LNCaP clone FGC (cell line): Measurements from ENCODE around the gene KCTD13.
"Not testable (repeated sequence)": the region's sequence is repeated elsewhere in the genome, so short reads cannot be mapped to it uniquely, and the experiment has no call there.

ENCODE experiments used
- DNase-seq: peaks from one replicate; pipeline ENCODE4 v3.0.0-alpha.2; 2011; ENCODE audit warnings: low read depth
- H3K4me3 ChIP-seq: 2 replicates; pipeline ENCODE4 v1.5.1; 2011; ENCODE audit warnings: mild to moderate bottlenecking, low read depth, low read length, control low read depth
- CTCF ChIP-seq: IDR thresholded peaks from 2 replicates; pipeline ENCODE4 v1.5.1; 2012; ENCODE audit warnings: mild to moderate bottlenecking; ENCODE audit not compliant: control insufficient read depth, insufficient read depth; ENCODE audit errors: extremely low read depth

Gene KCTD13

DNA sequence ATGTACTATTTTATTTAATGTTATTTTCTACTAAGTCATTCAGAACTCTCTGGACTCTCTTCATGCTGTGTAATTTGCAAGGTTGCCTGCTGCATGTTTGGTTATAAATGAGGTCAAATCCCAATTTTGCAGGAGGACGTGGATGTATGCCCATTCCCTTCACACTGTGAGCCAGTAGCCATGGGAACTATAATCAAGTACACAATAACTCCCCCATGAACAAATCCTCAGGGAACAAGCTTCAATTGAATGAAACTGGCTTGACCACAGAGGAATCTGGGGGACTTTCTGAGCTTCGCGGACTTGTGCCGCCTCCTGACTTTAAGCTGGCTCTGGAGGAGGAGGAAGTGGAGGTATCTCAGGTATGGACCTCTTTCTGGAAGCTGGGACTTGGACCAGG is 14.6 kb upstream of the KCTD13 start:
- DNase-seq, result no peak
- no peak overlapping the region for H3K4me3 ChIP-seq
- TF ChIP-seq CTCF, result no peak

DNA sequence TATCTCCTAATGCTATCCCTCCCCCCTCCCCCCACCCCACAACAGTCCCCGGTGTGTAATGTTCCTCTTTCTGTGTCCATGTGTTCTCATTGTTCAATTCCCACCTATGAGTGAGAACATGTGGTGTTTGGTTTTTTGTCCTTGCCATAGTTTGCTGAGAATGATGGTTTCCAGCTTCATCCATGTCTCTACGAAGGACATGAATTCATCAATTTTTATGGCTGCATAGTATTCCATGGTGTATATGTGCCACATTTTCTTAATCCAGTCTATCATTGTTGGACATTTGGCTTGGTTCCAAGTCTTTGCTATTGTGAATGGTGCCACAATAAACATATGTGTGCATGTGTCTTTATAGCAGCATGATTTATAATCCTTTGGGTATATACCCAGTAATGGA is 5.7 kb upstream of the KCTD13 start:
- H3K4me3 ChIP-seq, DNase-seq: not testable (repeated sequence)

- TF ChIP-seq CTCF, result no peak
- peak overlapping the region; percentile 90 for H3K4me3 ChIP-seq
- DNase-seq, result no peak
Measured at GRCh38 chr16:29927070-29927905, 1.3 kb upstream of the KCTD13 start.

DNA sequence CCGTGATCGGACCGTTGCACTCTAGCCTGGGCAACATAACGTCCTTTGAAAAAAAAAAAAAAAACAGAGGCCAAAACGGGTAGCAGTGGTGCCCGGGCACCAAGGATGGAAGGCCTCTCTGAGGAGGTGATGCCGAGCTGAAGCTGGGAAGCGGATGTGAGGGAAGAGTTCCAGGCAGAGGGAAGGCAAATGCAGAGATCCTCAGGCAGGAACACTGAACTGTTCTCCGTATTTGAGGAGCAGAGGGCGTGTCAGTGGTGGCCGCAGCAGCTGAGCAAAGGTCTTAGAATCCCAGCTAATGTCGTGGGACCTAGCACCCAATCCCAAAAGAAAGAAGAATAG is 656 bp upstream of the KCTD13 start:
- no peak for DNase-seq
- H3K4me3 ChIP-seq, result peak overlapping the region; percentile 90
- TF ChIP-seq CTCF, result no peak

- TF ChIP-seq CTCF, result no peak
- H3K4me3 ChIP-seq, result peak overlapping the region; percentile 90
- DNase-seq, result no peak
Measured at GRCh38 chr16:29925105-29925756, 795 bp downstream of the KCTD13 start.

DNA sequence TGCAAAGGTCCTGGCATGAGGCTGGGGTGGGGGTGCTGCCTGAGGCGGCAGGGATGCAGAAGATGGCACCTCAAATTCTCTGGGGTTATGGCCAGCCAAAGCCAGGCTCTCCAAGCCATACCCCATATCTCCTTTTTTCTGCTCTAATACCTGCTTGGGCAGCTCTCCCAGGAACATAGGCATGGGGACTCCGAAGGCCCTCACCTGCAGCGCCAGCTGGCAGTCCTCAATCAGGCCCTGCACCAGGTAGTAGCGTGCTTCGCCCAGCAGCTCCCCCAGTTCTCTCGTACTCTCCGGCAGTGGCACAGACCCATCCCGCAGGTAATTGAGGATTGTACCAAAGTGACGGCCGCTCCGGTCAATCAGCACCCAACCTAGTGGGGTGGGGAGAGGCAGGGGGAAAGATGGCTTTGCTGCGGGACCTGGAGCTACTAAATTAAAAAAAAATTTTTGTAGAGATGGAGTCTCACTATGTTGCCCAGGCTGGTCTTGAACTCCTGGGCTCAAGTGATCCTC is 3.0 kb downstream of the KCTD13 start:
- DNase-seq, result no peak
- H3K4me3 ChIP-seq, result no peak overlapping the region
- TF ChIP-seq CTCF, result no peak

DNA sequence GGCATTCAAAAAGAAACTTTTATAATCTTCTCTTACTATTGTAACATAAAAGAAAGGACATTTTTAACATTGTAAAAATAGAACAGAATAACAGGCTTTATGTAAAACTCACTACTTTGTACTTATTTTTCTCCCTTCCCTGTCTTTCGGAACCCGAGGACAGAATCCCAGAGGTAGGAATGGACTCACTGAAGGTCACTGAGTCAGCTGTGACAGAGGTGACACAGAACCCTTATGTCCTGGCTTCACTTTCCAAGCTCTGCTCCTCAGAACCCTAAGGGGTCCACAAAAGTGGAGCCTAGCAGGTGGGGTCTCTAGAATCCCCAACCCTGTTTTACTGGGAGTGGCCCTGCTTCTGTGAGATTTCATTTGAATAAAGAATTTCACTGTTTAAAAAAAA is 3.7 kb downstream of the KCTD13 start:
- no peak overlapping the region for H3K4me3 ChIP-seq
- no peak for TF ChIP-seq CTCF
- DNase-seq, result no peak
